HepG2 (cell line): ENCODE data around the gene RBM45. TPM values are rescaled to one million over a fixed set of nuclear protein-coding genes. Genes with fewer than 3 reads are reported as not detected.

Experiments used
- THAP7 ChIP-seq: sonication (generic); formaldehyde crosslinking; IDR thresholded peaks from 2 replicates; pipeline ENCODE4 v1.8.1; 2023; ENCODE audit warnings: mild to moderate bottlenecking, missing genetic modification reagents
- ZBTB37 ChIP-seq: sonication (generic); formaldehyde crosslinking; IDR thresholded peaks from 2 replicates; pipeline ENCODE4 v1.4.0; 2020; ENCODE audit warnings: mild to moderate bottlenecking, missing genetic modification reagents
- ZBTB40 ChIP-seq, 2 experiments: fragments of 450-650 bp in 1 of 2; sonication (generic) in 1 of 2; formaldehyde crosslinking in 1 of 2; IDR thresholded peaks; 2 replicates each; pipeline versions ENCODE4 v1.6.1 to v1.8.0; 2016 to 2022; ENCODE audit warnings: antibody characterized with exemption in 1 of 2, mild to moderate bottlenecking in 1 of 2, missing genetic modification reagents in 1 of 2
- ZNF18 ChIP-seq: sonication (generic); formaldehyde crosslinking; IDR thresholded peaks from 2 replicates; pipeline ENCODE4 v1.8.0; 2022; ENCODE audit warnings: mild to moderate bottlenecking, missing genetic modification reagents; ENCODE audit not compliant: insufficient replicate concordance
- ZNF557 ChIP-seq: sonication (generic); formaldehyde crosslinking; IDR thresholded peaks from 2 replicates; pipeline ENCODE4 v1.4.0; 2020; ENCODE audit warnings: missing genetic modification reagents
- polyA plus RNA-seq, 8 experiments: library from polyadenylated mRNA; depleted of rRNA in 3 of 8; stranded (reverse) in 7 of 8; unstranded in 1 of 8; fragments of >200 nt; fragmentation: Illumina TruSeq in 4 of 8; extraction: Trizol in 4 of 8; gene quantifications; 2 replicates each; pipeline versions ENCODE4 v1.2.1 to v1.2.3, GENCODE V29; 2011 to 2016; ENCODE audit warnings: low read depth in 4 of 8, missing spikeins in 1 of 8, mixed read lengths in 1 of 8; ENCODE audit not compliant: insufficient read depth in 1 of 8
- total RNA-seq, 5 experiments: library from RNA; depleted of rRNA; stranded (reverse); fragments of >200 nt; fragmentation: Illumina TruSeq; extraction: Trizol; gene quantifications; 2 replicates each; pipeline ENCODE4 v1.2.3, GENCODE V29; 2016; ENCODE audit warnings: low read depth in 1 of 5

Gene RBM45
- total and polyA plus RNA-seq, 2 of the 13 experiments (the other 11 are each of a cell fraction or from before 2014, with no cell fraction given) = 5.7 to 25.2 TPM

- TF ChIP-seq ZNF18 (CRISPR knock-in tag) (no peak), ZNF557 (no peak), THAP7 (peak; percentile 25; the same call in 1 of the 2 replicates), ZBTB37 (CRISPR knock-in tag) (0 out of 2 replicates have a peak, but pooled peaks have one; percentile 40), ZBTB40 (IDR thresholded peaks at IDR 0.05) (no peak), ZBTB40 (CRISPR knock-in tag; IDR thresholded peaks at IDR 0.05) (peak; percentile 57; the same call in 1 of the 2 replicates)
Observed at GRCh38 chr2:178072383-178073301, 39.6 kb upstream of the RBM45 start, which contains the start of gene PDE11A (continued).
